ENCODE data around the gene ENAH.

The ENAH gene

GRCh38 chr1:225602590-225603206 lies 50.2 kb downstream of the ENAH start:
- no peak for DNase-seq (ENCODE audit: low spot score)

GRCh38 chr1:225601902-225602589 lies 50.9 kb downstream of the ENAH start:
- no peak for DNase-seq (ENCODE audit: low spot score)

GRCh38 chr1:225598847-225599246 lies 54.1 kb downstream of the ENAH start:
- no peak for DNase-seq (ENCODE audit: low spot score)

GRCh38 chr1:225597926-225598575 lies 54.9 kb downstream of the ENAH start:
- no peak for DNase-seq (ENCODE audit: low spot score)

GRCh38 chr1:225596736-225597135 lies 56.2 kb downstream of the ENAH start:
- no peak for DNase-seq (ENCODE audit: low spot score)

GRCh38 chr1:225595974-225596551 lies 56.9 kb downstream of the ENAH start:
- DNase-seq (ENCODE audit: low spot score), result no peak

- DNase-seq (ENCODE audit: low spot score), result no peak
Measured at GRCh38 chr1:225595452-225595851, 57.5 kb downstream of the ENAH start.

GRCh38 chr1:225593414-225593813 lies 59.5 kb downstream of the ENAH start:
- DNase-seq (ENCODE audit: low spot score), result no peak

GRCh38 chr1:225592362-225593025 lies 60.4 kb downstream of the ENAH start:
- DNase-seq (ENCODE audit: low spot score), result no peak

- DNase-seq (ENCODE audit: low spot score), result no peak
Measured at GRCh38 chr1:225587310-225587709, 65.6 kb downstream of the ENAH start.

GRCh38 chr1:225581186-225581585 lies 71.7 kb downstream of the ENAH start:
- no peak for DNase-seq (ENCODE audit: low spot score)

GRCh38 chr1:225580238-225581099 lies 72.5 kb downstream of the ENAH start:
- DNase-seq (ENCODE audit: low spot score), result no peak

- no peak for DNase-seq (ENCODE audit: low spot score)
Measured at GRCh38 chr1:225578251-225578977, 74.5 kb downstream of the ENAH start.

- no peak for DNase-seq (ENCODE audit: low spot score)
Measured at GRCh38 chr1:225577241-225577640, 75.7 kb downstream of the ENAH start.

GRCh38 chr1:225573216-225573615 lies 79.7 kb downstream of the ENAH start:
- DNase-seq (ENCODE audit: low spot score), result no peak

GRCh38 chr1:225572422-225572821 lies 80.5 kb downstream of the ENAH start:
- DNase-seq (ENCODE audit: low spot score), result peak; percentile 16

- DNase-seq (ENCODE audit: low spot score), result no peak
Measured at GRCh38 chr1:225567789-225568188, 85.1 kb downstream of the ENAH start.

GRCh38 chr1:225565847-225566246 lies 87.1 kb downstream of the ENAH start:
- DNase-seq (ENCODE audit: low spot score), result no peak

GRCh38 chr1:225561675-225562074 lies 91.2 kb downstream of the ENAH start:
- no peak for DNase-seq (ENCODE audit: low spot score)

- DNase-seq (ENCODE audit: low spot score), result no peak
Measured at GRCh38 chr1:225559902-225560301, 93.0 kb downstream of the ENAH start.

- DNase-seq (ENCODE audit: low spot score), result no peak
Measured at GRCh38 chr1:225559326-225559725, 93.6 kb downstream of the ENAH start.
